HCT116 (cell line): Measurements from ENCODE around the gene ALK. TPM values are rescaled to one million over a fixed set of nuclear protein-coding genes. Genes with fewer than 3 reads are reported as not detected.

Experiments used
- ATAC-seq: fragments of 200-7000 bp; cut with Tn5 transposase; 2 replicates; pipeline ENCODE4 v1.9.1; 2020; ENCODE audit warnings: mild to moderate bottlenecking, moderate library complexity
- BruUV-seq: library from RNA; stranded (reverse); fragments of 400-500 nt; replicated peaks from 2 replicates; lab custom pipeline; 2021; lab: Mats Ljungman, UMichigan
- CTCF ChIA-PET: fragments of 300-600 bp; sonication (Branson Sonifier 250); formaldehyde crosslinking; loops from one replicate; lab custom pipeline; 2021; ENCODE audit warnings: antibody characterized with exemption; lab: Charles Lee
- POLR2A ChIA-PET: fragments of 300-600, 350-600 bp; sonication (Branson Sonifier 250); formaldehyde crosslinking; loops from one replicate; lab custom pipeline; 2021; ENCODE audit warnings: antibody characterized with exemption; lab: Charles Lee
- RAD21 ChIA-PET, 2 experiments: fragments of 300-600 bp; sonication (Branson Sonifier 250); formaldehyde crosslinking; loops; one replicate each; lab custom pipeline; 2023; ENCODE audit warnings: low total read pairs in 2 of 2; ENCODE audit not compliant: uncharacterized antibody in 2 of 2, unreplicated experiment in 2 of 2, low non-redundant PET in 1 of 2; lab: Charles Lee
- DNase-seq: peaks from one replicate; pipeline ENCODE4 v3.0.0-alpha.2; 2010; ENCODE audit warnings: low read depth, low spot score
- H2AFZ ChIP-seq: fragments of 200-600 bp; shearing (Covaris generic), sonication (generic); 2 replicates; pipeline ENCODE4 v1.6.1; 2017; ENCODE audit warnings: low read depth, mixed run types, mixed read lengths, antibody characterized with exemption, low read length; ENCODE audit not compliant: poor library complexity, severe bottlenecking
- H3K27ac ChIP-seq: 2 replicates; pipeline ENCODE4 v1.5.1; 2012; ENCODE audit warnings: low read depth, low read length
- H3K27me3 ChIP-seq: fragments of 200-600 bp; sonication (generic); 2 replicates; pipeline ENCODE4 v1.6.1; 2016; ENCODE audit warnings: mixed run types, low read length, mixed read lengths; ENCODE audit not compliant: insufficient read depth
- H3K36me3 ChIP-seq, 2 experiments: fragments of 200-500 bp in 1 of 2; fragments of 200-600 bp in 1 of 2; sonication (Bioruptor generic) in 1 of 2; sonication (generic) in 1 of 2; 2 replicates each; pipeline versions ENCODE4 v1.5.1 to v1.6.1; 2014 to 2016; ENCODE audit warnings: low read length in 2 of 2, inconsistent platforms in 1 of 2, mixed read lengths in 1 of 2, mixed run types in 1 of 2; ENCODE audit not compliant: insufficient read depth in 2 of 2, control insufficient read depth in 1 of 2
- H3K4me1 ChIP-seq, 2 experiments: fragments of 200-600 bp in 1 of 2; sonication (generic) in 1 of 2; 2 replicates each; pipeline versions ENCODE4 v1.5.1 to v1.6.1; 2012 to 2017; ENCODE audit warnings: low read length in 2 of 2, inconsistent platforms in 1 of 2, mild to moderate bottlenecking in 1 of 2, mixed read lengths in 1 of 2, mixed run types in 1 of 2, moderate library complexity in 1 of 2; ENCODE audit not compliant: insufficient read depth in 2 of 2, control insufficient read depth in 1 of 2
- H3K4me2 ChIP-seq: fragments of 200-600 bp; sonication (generic); 2 replicates; pipeline ENCODE4 v1.6.1; 2017; ENCODE audit warnings: mixed run types, low read length, mixed read lengths
- H3K4me3 ChIP-seq, 2 experiments: fragments of 200-600 bp in 1 of 2; sonication (generic) in 1 of 2; replicated peaks in 1 of 2; 2 replicates each; pipeline ENCODE4 v1.5.1; 2011 to 2016; ENCODE audit warnings: low read length in 2 of 2, control low read depth in 1 of 2, low read depth in 1 of 2, mild to moderate bottlenecking in 1 of 2, mixed read lengths in 1 of 2, mixed run types in 1 of 2
- H3K79me2 ChIP-seq: fragments of 200-600 bp; sonication (generic); 2 replicates; pipeline ENCODE4 v1.6.1; 2017; ENCODE audit warnings: mild to moderate bottlenecking, mixed run types, low read length, moderate library complexity, mixed read lengths; ENCODE audit not compliant: insufficient read depth
- H3K9ac ChIP-seq: fragments of 200-600 bp; sonication (generic); 2 replicates; pipeline ENCODE4 v1.6.1; 2016; ENCODE audit warnings: low read length, mixed read lengths
- H3K9me2 ChIP-seq: fragments of 200-600 bp; sonication (generic), shearing (Covaris generic); 2 replicates; pipeline ENCODE4 v1.6.1; 2017; ENCODE audit warnings: mixed run types, mild to moderate bottlenecking, moderate library complexity; ENCODE audit not compliant: insufficient read depth
- H3K9me3 ChIP-seq, 2 experiments: fragments of 200-500 bp in 1 of 2; fragments of 200-600 bp in 1 of 2; sonication (Bioruptor generic) in 1 of 2; sonication (generic) in 1 of 2; 2 replicates each; pipeline ENCODE4 v1.6.1; 2014 to 2017; ENCODE audit warnings: low read length in 2 of 2, mixed read lengths in 2 of 2, inconsistent platforms in 1 of 2, low read depth in 1 of 2, mild to moderate bottlenecking in 1 of 2, mixed run types in 1 of 2, moderate library complexity in 1 of 2; ENCODE audit not compliant: control insufficient read depth in 1 of 2, insufficient read depth in 1 of 2
- H4K20me1 ChIP-seq: fragments of 200-600 bp; sonication (generic), shearing (Covaris generic); 2 replicates; pipeline ENCODE4 v1.6.1; 2017; ENCODE audit warnings: mixed run types, mild to moderate bottlenecking, moderate library complexity; ENCODE audit not compliant: insufficient read depth
- CEBPB ChIP-seq: IDR thresholded peaks from 2 replicates; pipeline ENCODE4 v1.6.1; 2012; ENCODE audit warnings: low read depth
- CTCF ChIP-seq, 3 experiments: fragments of 200-600 bp in 1 of 3; sonication (generic) in 1 of 3; IDR thresholded peaks in 2 of 3; conservative IDR thresholded peaks in 1 of 3; 2 replicates each; pipeline ENCODE4 v1.5.1; 2012 to 2017; ENCODE audit warnings: low read depth in 2 of 3, low read length in 2 of 3, antibody characterized with exemption in 1 of 3, borderline replicate concordance in 1 of 3, control low read depth in 1 of 3, mild to moderate bottlenecking in 1 of 3, mixed read lengths in 1 of 3, mixed run types in 1 of 3, moderate library complexity in 1 of 3; ENCODE audit not compliant: insufficient read depth in 1 of 3
- EGR1 ChIP-seq: IDR thresholded peaks from 2 replicates; pipeline ENCODE4 v1.6.1; 2012; ENCODE audit warnings: low read depth
- EZH2 ChIP-seq: fragments of 200-600 bp; sonication (generic); IDR thresholded peaks from 2 replicates; pipeline ENCODE4 v1.6.1; 2017; ENCODE audit warnings: antibody characterized with exemption, mixed run types
- FOSL1 ChIP-seq: IDR thresholded peaks from 2 replicates; pipeline ENCODE4 v1.6.1; 2012; ENCODE audit warnings: low read depth
- REST ChIP-seq: IDR thresholded peaks from 2 replicates; pipeline ENCODE4 v1.6.1; 2012; ENCODE audit warnings: low read depth
- SIN3A ChIP-seq: IDR thresholded peaks from 2 replicates; pipeline ENCODE4 v1.6.1; 2012; ENCODE audit warnings: low read depth
- YY1 ChIP-seq: IDR thresholded peaks from 2 replicates; pipeline ENCODE4 v1.6.1; 2011; ENCODE audit warnings: low read length, low read depth, moderate library complexity, mild to moderate bottlenecking; ENCODE audit not compliant: insufficient replicate concordance; ENCODE audit errors: extremely low read depth
- ZFX ChIP-seq: fragments of 450-650 bp; IDR thresholded peaks from 2 replicates; pipeline ENCODE4 v1.6.1; 2017
- ZNF274 ChIP-seq: fragments of 200-500 bp; sonication (Bioruptor generic); IDR thresholded peaks from 2 replicates; pipeline ENCODE4 v1.6.1; 2014; ENCODE audit warnings: mild to moderate bottlenecking, low read depth, low read length, inconsistent platforms
- intact Hi-C: fragments of 100-400 bp; cut with micrococcal nuclease; formaldehyde crosslinking; loops from 2 replicates; pipeline ENCODE4 v1.10.0; 2022
- total RNA-seq: library from RNA; stranded (reverse); gene quantifications from one replicate; pipeline ENCODE4 v1.2.1, GENCODE V29; 2021; ENCODE audit not compliant: unreplicated experiment

The ALK gene
- total RNA-seq, 1 experiment from 2014 or later: not detected

GRCh38 chr2:29966266-29966665, 44.9 kb upstream of the ALK start:
- intact Hi-C loops: no loop called here
- Histone ChIP-seq H3K79me2 (no peaks in the 10 kb centered on the region), H3K27ac (no peak overlapping the region), H3K4me3 (no peak overlapping the region), H2AFZ (no peak overlapping the region), H3K9ac (no peak overlapping the region), H3K9me2 (no peaks in the 10 kb centered on the region), H3K9me3 (no peaks in the 10 kb centered on the region), H3K4me1 (no peaks in the 10 kb centered on the region), H3K4me2 (no peak overlapping the region), H3K27me3 (peaks cover 98% of the 10 kb centered on the region), H4K20me1 (no peaks in the 10 kb centered on the region), H3K36me3 (no peaks in the 10 kb centered on the region)
- no peak for ATAC-seq
- POLR2A ChIA-PET: no interaction called here
- CTCF ChIA-PET: no interaction called here
- BruUV-seq: no TSS peak
- DNase-seq: no peak
- TF ChIP-seq SIN3A (no peak), ZFX (no peak), YY1 (no peak), FOSL1 (no peak), EZH2 (no peak), EGR1 (no peak), CTCF (IDR thresholded peaks at IDR 0.05 in 2 of 3, conservative IDR thresholded peaks at IDR 0.05 in 1 of 3; ENCODE audit: borderline replicate concordance in 1 of 3, insufficient read depth in 1 of 3, low read depth in 2 of 3, low read length in 2 of 3) (no peak)
- RAD21 ChIA-PET: no interaction called here

DNA sequence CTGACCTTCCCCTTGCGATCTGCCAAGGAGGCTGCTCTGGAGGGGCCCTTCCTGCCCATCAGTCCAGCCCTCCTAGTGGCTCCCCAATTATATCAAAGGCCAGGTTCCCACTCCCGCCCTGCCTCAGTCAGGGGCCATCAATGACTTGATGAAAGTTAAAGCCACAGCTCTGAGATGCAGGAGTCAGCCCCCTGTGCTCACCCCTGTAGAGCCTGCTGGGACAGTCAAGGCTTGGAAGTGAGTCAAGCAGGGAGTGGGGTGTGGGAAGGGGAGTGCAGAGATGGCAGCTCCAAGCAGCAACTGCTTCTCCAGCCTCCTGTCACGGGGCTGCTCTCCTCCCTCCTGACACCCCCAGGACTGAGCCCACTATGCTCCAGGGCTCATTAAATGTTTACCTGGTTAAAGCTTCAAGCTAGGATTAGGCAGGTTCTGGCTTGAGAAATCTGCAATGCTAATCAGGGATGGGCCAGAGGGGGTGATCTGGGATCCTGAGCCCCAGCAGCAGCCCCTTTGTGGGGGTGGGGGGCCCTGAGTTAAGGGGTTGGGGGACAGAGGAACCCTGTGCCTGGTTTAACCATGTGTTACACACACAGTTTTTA, 42.7 kb upstream of the ALK start:
- Histone ChIP-seq H3K4me3 (no peak overlapping the region), H3K9me3 (no peaks in the 10 kb centered on the region), H3K9me2 (no peaks in the 10 kb centered on the region), H3K36me3 (no peaks in the 10 kb centered on the region), H4K20me1 (no peaks in the 10 kb centered on the region), H3K4me1 (no peaks in the 10 kb centered on the region), H3K4me2 (no peak overlapping the region), H3K79me2 (no peaks in the 10 kb centered on the region), H3K27me3 (peaks cover 89% of the 10 kb centered on the region), H2AFZ (no peak overlapping the region), H3K9ac (no peak overlapping the region), H3K27ac (no peak overlapping the region)
- CTCF ChIA-PET: no interaction called here
- POLR2A ChIA-PET: no interaction called here
- intact Hi-C loops: no loop called here
- RAD21 ChIA-PET: no interaction called here
- no peak for DNase-seq
- no TSS peak for BruUV-seq
- TF ChIP-seq CEBPB (no peak), SIN3A (no peak), REST (no peak), ZNF274 (no peak)
- no peak for ATAC-seq
